HEK293T (cell line): ENCODE data around the gene WDR27.

Experiments used
- ARNT ChIP-seq: fragments of 450-650 bp; IDR thresholded peaks from 2 replicates; pipeline ENCODE4 v1.6.1; 2017; ENCODE audit warnings: mild to moderate bottlenecking
- BHLHE40 ChIP-seq: fragments of 450-650 bp; IDR thresholded peaks from 2 replicates; pipeline ENCODE4 v1.6.1; 2016; ENCODE audit warnings: mild to moderate bottlenecking, moderate library complexity, borderline replicate concordance
- ELF4 ChIP-seq: fragments of 450-650 bp; IDR thresholded peaks from 2 replicates; pipeline ENCODE4 v1.6.1; 2017; ENCODE audit warnings: antibody characterized with exemption
- FOXA1 ChIP-seq: fragments of 450-650 bp; IDR thresholded peaks from 2 replicates; pipeline ENCODE4 v1.6.1; 2016; ENCODE audit warnings: mild to moderate bottlenecking
- FOXK2 ChIP-seq: fragments of 450-650 bp; IDR thresholded peaks from 2 replicates; pipeline ENCODE4 v1.6.1; 2016; ENCODE audit warnings: mild to moderate bottlenecking
- FOXM1 ChIP-seq: fragments of 450-650 bp; IDR thresholded peaks from 2 replicates; pipeline ENCODE4 v1.6.1; 2017; ENCODE audit warnings: mild to moderate bottlenecking, borderline replicate concordance
- HDGF ChIP-seq: fragments of 450-650 bp; IDR thresholded peaks from 2 replicates; pipeline ENCODE4 v1.6.1; 2017; ENCODE audit warnings: antibody characterized with exemption, borderline replicate concordance
- L3MBTL2 ChIP-seq: fragments of 450-650 bp; conservative IDR thresholded peaks from 2 replicates; pipeline ENCODE4 v1.6.1; 2016; ENCODE audit warnings: mild to moderate bottlenecking
- NFRKB ChIP-seq: fragments of 450-650 bp; IDR thresholded peaks from 2 replicates; pipeline ENCODE4 v1.6.1; 2016; ENCODE audit warnings: mild to moderate bottlenecking, moderate library complexity
- SP1 ChIP-seq: fragments of 450-650 bp; IDR thresholded peaks from 2 replicates; pipeline ENCODE4 v1.6.1; 2017
- SUZ12 ChIP-seq: fragments of 450-650 bp; IDR thresholded peaks from 2 replicates; pipeline ENCODE4 v1.6.1; 2016; ENCODE audit warnings: mild to moderate bottlenecking
- TF ChIP-seq, protein P1 (sequence below): fragments of 450-650 bp; IDR thresholded peaks from 2 replicates; pipeline ENCODE4 v1.6.1; 2016

DNA sequence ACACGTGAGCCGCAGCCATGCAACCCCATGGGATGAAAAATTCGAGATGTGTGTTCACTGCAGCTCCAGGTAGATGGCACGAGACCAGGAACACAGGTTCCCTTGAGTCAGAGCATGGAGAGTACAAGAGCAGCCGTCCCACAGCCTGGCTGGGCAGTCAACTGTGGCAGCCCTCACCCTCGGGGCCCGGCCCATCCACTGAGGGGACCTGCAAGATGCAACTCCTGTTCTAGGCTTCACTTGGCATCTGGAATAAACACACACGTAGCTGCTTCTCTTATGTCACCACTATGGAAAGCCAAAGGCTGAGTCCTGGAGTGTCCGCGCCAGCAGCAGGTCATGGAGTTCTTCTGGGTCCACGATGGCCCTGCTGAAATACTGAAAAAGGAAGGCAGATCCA, 77.0 kb downstream of the WDR27 start:
- TF ChIP-seq FOXM1, result no peak
- no peak for TF ChIP-seq SUZ12
- no peak for TF ChIP-seq BHLHE40
- no peak for TF ChIP-seq L3MBTL2
- TF ChIP-seq HDGF, result no peak
- TF ChIP-seq FOXA1, result no peak
- TF ChIP-seq ELF4, result no peak
- TF ChIP-seq NFRKB, result no peak
- no peak for TF ChIP-seq FOXK2
- no peak for TF ChIP-seq ARNT
- no peak for TF ChIP-seq SP1
- TF ChIP-seq, protein P1, sequence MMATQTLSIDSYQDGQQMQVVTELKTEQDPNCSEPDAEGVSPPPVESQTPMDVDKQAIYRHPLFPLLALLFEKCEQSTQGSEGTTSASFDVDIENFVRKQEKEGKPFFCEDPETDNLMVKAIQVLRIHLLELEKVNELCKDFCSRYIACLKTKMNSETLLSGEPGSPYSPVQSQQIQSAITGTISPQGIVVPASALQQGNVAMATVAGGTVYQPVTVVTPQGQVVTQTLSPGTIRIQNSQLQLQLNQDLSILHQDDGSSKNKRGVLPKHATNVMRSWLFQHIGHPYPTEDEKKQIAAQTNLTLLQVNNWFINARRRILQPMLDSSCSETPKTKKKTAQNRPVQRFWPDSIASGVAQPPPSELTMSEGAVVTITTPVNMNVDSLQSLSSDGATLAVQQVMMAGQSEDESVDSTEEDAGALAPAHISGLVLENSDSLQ, result no peak
